GM18907 (cell line): ENCODE measurements around the gene THUMPD3.

ENCODE experiments used
- ATAC-seq: cut with Tn5 transposase; IDR thresholded peaks from one replicate; pipeline ENCODE4 v1.9.1; 2021; ENCODE audit warnings: mild to moderate bottlenecking, moderate library complexity; ENCODE audit not compliant: unreplicated experiment

The THUMPD3 gene

GRCh38 chr3:9362731-9363530, at the start of gene THUMPD3:
Gene THUMPD3, plus strand, starts transcription at chr3:9363054. Its CDS starts 2,015 bp downstream, at chr3:9365069.
- peak; percentile 96 for ATAC-seq

- ATAC-seq: no peak
Observed at GRCh38 chr3:9314796-9315195, 48.1 kb upstream of the THUMPD3 start.

- ATAC-seq: no peak
Observed at GRCh38 chr3:9316881-9317361, 45.9 kb upstream of the THUMPD3 start.

GRCh38 chr3:9322780-9323179, 40.1 kb upstream of the THUMPD3 start:
- no peak for ATAC-seq

GRCh38 chr3:9324944-9325343, 37.9 kb upstream of the THUMPD3 start:
- no peak for ATAC-seq

- ATAC-seq: no peak
Observed at GRCh38 chr3:9327578-9327977, 35.3 kb upstream of the THUMPD3 start.

- no peak for ATAC-seq
Observed at GRCh38 chr3:9330166-9330703, 32.6 kb upstream of the THUMPD3 start.

GRCh38 chr3:9331171-9331570, 31.7 kb upstream of the THUMPD3 start:
- ATAC-seq: no peak

GRCh38 chr3:9332250-9333030, 30.4 kb upstream of the THUMPD3 start:
- no peak for ATAC-seq

- ATAC-seq: no peak
Observed at GRCh38 chr3:9339761-9340471, 22.9 kb upstream of the THUMPD3 start.

- ATAC-seq: no peak
Observed at GRCh38 chr3:9340472-9340902, 22.4 kb upstream of the THUMPD3 start.

- ATAC-seq: no peak
Observed at GRCh38 chr3:9342696-9343095, 20.2 kb upstream of the THUMPD3 start.

- ATAC-seq: no peak
Observed at GRCh38 chr3:9343115-9343514, 19.7 kb upstream of the THUMPD3 start.

- no peak for ATAC-seq
Observed at GRCh38 chr3:9345041-9345440, 17.8 kb upstream of the THUMPD3 start.

- no peak for ATAC-seq
Observed at GRCh38 chr3:9346141-9346540, 16.7 kb upstream of the THUMPD3 start.

- no peak for ATAC-seq
Observed at GRCh38 chr3:9347081-9347480, 15.8 kb upstream of the THUMPD3 start.

- no peak for ATAC-seq
Observed at GRCh38 chr3:9347887-9348286, 15.0 kb upstream of the THUMPD3 start.

GRCh38 chr3:9349321-9350117, 13.3 kb upstream of the THUMPD3 start:
- no peak for ATAC-seq

GRCh38 chr3:9351709-9352126, 11.1 kb upstream of the THUMPD3 start:
- ATAC-seq: no peak
